ENCODE measurements around the gene FAM20C. TPM values are rescaled to one million over a fixed set of nuclear protein-coding genes. Genes with fewer than 3 reads are reported as not detected.

The FAM20C gene
- total RNA-seq, 1 experiment from 2014 or later = 6.1 TPM

- no peak overlapping the region for H3K4me3 ChIP-seq
- no peaks in the 10 kb centered on the region for H3K9me3 ChIP-seq (replicated peaks)
- H3K36me3 ChIP-seq = no peaks in the 10 kb centered on the region
- H3K27me3 ChIP-seq = peaks cover 5% of the 10 kb centered on the region; the same call in 1 of the 2 replicates
- peaks cover 9% of the 10 kb centered on the region for H3K4me1 ChIP-seq
- H3K27ac ChIP-seq = no peak overlapping the region
- DNase-seq = no peak
Measured at GRCh38 chr7:164882-165660, 27.3 kb upstream of the FAM20C start.

GRCh38 chr7:165661-166337 is 26.6 kb upstream of the FAM20C start:
- Histone ChIP-seq H3K9me3 (replicated peaks) (no peaks in the 10 kb centered on the region), H3K36me3 (no peaks in the 10 kb centered on the region), H3K4me3 (no peak overlapping the region), H3K27ac (no peak overlapping the region), H3K4me1 (peaks cover 4% of the 10 kb centered on the region), H3K27me3 (peaks cover 5% of the 10 kb centered on the region; the same call in 1 of the 2 replicates)
- DNase-seq = no peak

DNA sequence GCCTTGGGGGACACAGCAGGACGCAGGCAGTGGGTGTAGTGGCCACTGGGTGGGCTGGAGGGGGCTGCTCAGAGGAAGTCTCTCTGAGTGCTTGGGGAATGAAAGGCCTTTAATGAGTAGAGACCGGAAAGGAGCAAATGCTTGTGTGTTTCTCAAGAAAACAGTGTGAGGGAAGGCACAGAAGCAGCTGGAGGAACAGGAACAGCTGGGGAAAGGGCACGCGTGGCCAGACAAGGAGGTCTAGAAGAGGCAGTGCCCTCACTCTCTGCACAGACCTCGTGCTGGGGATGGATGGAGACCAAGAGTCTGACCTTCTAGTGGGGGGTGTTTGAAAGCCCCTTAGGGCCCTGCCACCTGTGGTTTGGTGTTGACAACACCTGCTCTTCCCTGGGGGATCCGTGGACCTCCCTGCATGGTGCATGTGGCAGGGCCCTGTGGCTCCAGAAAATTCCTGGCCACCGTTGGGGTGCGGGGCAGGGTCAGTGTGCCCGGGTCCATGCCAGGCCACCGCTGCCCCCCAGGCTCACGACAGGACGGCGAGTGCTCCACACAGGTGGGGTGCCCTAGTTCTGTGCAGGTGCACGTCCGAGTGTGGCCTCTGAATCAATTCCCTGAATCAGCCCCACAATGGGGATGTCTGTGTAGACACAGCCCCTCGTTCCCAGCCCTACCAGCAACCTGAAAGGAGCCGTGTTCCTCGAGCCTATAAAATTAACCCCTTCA is 25.9 kb upstream of the FAM20C start:
- peak in 1 of 2 experiments; percentile 50 for DNase-seq
- H3K4me1 ChIP-seq = peaks cover 4% of the 10 kb centered on the region
- peaks cover 5% of the 10 kb centered on the region; the same call in 1 of the 2 replicates for H3K27me3 ChIP-seq
- H3K4me3 ChIP-seq = no peak overlapping the region
- no peaks in the 10 kb centered on the region for H3K9me3 ChIP-seq (replicated peaks)
- H3K36me3 ChIP-seq = no peaks in the 10 kb centered on the region
- no peak overlapping the region for H3K27ac ChIP-seq

- no peaks in the 10 kb centered on the region for H3K36me3 ChIP-seq
- DNase-seq = no peak
- H3K4me1 ChIP-seq = peaks cover 4% of the 10 kb centered on the region
- peaks cover 5% of the 10 kb centered on the region; the same call in 1 of the 2 replicates for H3K27me3 ChIP-seq
- no peak overlapping the region for H3K27ac ChIP-seq
- no peaks in the 10 kb centered on the region for H3K9me3 ChIP-seq (replicated peaks)
- no peak overlapping the region for H3K4me3 ChIP-seq
Measured at GRCh38 chr7:167090-167855, 25.1 kb upstream of the FAM20C start.

DNA sequence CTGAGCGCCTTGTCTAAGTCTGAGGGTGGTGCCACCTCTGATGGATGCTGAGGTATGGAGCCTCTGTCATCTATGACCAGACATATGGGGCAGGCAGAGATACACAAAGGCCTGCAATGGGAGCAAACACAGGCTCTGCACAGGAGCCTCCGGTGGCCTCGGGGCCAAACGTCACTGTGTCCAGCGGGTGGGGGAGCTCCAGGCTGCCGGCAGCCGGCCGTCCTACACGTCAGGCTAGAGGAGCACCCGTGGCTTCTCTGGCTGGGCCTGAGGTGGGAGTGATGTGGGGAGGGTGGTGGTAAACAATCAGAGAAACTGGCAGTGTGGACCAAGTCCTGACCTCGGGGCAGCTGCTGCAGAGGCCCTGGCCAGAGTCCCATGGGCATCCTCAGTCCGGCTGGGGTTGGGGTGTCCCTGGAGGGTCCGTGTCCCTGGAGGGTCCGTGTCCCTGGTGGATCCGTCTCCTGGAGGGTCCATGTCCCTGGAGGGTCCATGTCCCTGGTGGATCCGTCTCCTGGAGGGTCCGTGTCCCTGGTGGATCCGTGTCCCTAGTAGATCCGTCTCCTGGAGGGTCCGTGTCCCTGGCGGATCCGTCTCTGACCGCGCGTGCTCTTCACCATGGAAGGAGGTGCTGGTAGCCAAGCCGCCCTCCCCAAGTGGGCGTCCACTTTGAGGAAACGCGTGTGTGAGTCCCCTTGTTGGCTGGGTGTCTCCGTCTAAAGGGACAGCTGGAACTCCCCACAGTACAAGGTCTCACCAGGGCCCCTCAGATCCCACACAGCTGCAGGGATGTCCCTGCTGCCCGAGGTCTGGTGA is 24.2 kb upstream of the FAM20C start:
- Histone ChIP-seq H3K27ac (no peak overlapping the region), H3K27me3 (no peaks in the 10 kb centered on the region; the same call in 1 of the 2 replicates), H3K4me3 (no peak overlapping the region), H3K9me3 (replicated peaks) (no peaks in the 10 kb centered on the region), H3K36me3 (no peaks in the 10 kb centered on the region), H3K4me1 (peaks cover 4% of the 10 kb centered on the region)
- DNase-seq = no peak

DNA sequence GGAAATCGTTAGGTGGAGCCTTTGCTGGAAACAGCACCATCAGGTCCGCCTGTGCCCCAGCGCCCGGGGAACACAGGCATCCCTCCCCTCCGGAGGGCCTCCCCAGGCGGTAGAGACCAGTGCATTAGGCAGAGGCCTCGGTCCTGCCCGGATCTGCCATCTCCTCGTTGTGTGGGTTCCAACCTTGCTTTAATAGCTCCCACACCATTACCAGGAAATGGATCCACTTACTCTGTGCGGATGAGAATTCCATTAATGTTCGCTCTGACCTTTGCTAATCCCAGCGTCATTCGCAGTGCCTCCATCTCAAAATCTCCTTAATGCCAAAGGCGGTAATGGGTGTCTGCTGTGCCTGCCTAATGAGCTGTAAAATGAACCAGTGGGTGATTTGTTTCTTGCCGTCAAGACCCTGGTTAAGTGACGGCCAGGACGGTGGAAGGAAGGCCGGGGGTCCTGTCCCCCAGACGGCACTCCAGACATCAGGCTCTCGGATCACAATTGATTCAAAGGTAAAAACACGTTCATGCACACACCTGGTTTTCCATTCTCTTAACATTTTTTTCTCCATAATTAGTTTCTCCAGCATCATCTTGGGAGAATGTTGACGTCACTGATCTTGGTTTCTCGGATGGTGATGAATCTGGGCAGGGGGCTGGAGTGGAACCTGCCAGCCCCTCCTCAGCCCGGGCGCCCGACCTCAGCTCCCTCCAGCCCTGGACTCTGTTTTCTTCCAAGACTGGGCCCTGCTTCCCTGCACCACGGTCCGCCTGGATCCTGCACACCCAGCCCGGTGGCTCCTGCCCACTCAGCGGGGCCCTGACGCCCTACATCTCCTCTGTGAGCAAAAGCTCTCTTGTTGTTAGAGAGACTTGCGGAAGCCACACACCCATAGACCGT is 22.8 kb upstream of the FAM20C start:
- DNase-seq = no peak
- Histone ChIP-seq H3K4me1 (peaks cover 4% of the 10 kb centered on the region), H3K27ac (no peak overlapping the region), H3K27me3 (no peaks in the 10 kb centered on the region; the same call in 1 of the 2 replicates), H3K4me3 (no peak overlapping the region), H3K36me3 (no peaks in the 10 kb centered on the region), H3K9me3 (replicated peaks) (no peaks in the 10 kb centered on the region)

GRCh38 chr7:170551-171363 is 21.6 kb upstream of the FAM20C start:
- Histone ChIP-seq H3K4me1 (peaks cover 4% of the 10 kb centered on the region), H3K36me3 (no peaks in the 10 kb centered on the region), H3K4me3 (no peak overlapping the region), H3K27ac (no peak overlapping the region), H3K27me3 (no peaks in the 10 kb centered on the region; the same call in 1 of the 2 replicates), H3K9me3 (replicated peaks) (no peaks in the 10 kb centered on the region)
- DNase-seq = no peak

DNA sequence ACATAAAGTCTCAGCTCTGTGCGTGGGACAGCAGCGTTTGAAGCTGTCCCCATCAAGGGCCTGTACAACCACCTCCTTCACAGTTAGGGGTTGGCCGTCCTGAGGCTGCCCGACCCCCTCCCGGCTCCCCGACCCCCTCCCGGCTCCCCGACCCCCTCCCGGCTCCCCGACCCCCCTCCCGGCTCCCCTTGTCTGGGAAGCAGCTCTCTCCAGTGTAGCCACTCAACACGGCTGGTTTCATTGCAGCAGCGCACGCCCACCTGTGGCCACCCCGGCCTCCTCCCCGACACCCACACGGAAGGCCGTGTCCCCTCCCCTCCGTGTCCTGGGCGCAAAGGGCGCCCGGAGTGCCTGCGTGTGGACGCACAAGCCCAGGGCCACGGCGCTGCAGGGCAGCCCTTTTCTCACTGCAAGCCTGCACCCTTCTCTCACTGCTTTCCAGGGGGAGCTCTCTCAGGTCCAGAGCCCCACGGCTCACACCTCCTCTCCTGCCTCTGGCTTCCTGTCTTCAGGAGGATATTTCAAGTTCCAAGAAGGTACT is 20.9 kb upstream of the FAM20C start:
- H3K27ac ChIP-seq = no peak overlapping the region
- no peak overlapping the region for H3K4me3 ChIP-seq
- H3K9me3 ChIP-seq (replicated peaks) = no peaks in the 10 kb centered on the region
- no peaks in the 10 kb centered on the region; the same call in 1 of the 2 replicates for H3K27me3 ChIP-seq
- H3K4me1 ChIP-seq = peaks cover under 1% of the 10 kb centered on the region; the same call in 1 of the 2 replicates
- H3K36me3 ChIP-seq = no peaks in the 10 kb centered on the region
- DNase-seq = no peak

DNA sequence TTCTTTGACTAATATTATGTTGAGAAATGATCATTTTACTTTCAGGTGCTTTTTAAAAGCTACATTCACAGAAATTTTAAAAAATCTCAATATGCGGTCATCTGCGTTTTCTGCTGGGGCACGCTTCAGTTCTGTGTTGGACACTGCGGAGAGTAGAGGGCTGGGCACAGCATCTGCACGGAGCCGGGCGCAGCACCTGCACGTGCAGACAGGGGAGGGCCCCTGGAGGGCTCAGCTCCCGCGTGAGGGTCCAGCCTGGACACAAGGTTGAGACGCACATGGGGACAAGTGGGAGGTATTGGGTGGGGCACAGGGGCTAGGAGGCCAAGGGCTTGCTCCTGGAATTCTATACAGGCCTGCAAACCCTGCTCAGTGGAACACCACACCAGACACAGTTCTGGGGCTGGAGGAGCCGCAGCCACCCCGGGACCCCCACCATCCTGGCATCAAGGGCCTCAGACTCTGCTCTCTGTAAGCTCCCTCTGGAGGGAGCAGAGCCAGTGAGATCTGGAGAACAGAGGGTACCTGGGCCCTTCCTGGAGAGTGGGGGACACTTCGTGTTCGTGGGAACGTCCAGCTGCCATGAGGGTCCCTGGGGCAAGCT is 20.4 kb upstream of the FAM20C start:
- H3K4me1 ChIP-seq = no peaks in the 10 kb centered on the region
- H3K27me3 ChIP-seq = no peaks in the 10 kb centered on the region; the same call in 1 of the 2 replicates
- no peak for DNase-seq
- H3K9me3 ChIP-seq (replicated peaks) = no peaks in the 10 kb centered on the region
- H3K27ac ChIP-seq = no peak overlapping the region
- no peak overlapping the region for H3K4me3 ChIP-seq
- no peaks in the 10 kb centered on the region for H3K36me3 ChIP-seq

- Histone ChIP-seq H3K4me3 (no peak overlapping the region), H3K9me3 (replicated peaks) (no peaks in the 10 kb centered on the region), H3K27ac (no peak overlapping the region), H3K36me3 (no peaks in the 10 kb centered on the region), H3K27me3 (no peaks in the 10 kb centered on the region), H3K4me1 (no peaks in the 10 kb centered on the region)
- DNase-seq = no peak
Measured at GRCh38 chr7:173209-173918, 19.0 kb upstream of the FAM20C start.

DNA sequence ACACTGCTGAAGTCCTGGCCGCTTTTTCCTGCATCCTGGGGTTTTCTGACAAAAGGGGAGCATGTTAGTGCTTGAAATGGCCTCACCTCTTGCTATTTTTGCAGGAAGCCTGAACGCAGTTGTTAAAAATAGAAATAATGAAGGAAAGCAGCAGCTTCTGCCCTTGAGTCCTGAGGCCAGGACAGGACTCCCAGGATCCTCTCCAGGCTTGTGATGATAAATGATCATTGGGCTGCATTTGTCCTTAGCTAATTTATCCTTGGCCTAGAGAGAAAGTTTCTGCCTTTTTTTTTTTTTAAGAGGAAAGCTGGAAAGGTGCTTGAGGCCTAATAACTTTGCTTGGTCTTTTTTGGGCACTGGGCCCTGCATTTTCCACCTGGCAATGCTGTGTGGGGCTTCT is 17.7 kb upstream of the FAM20C start:
- DNase-seq = no peak
- no peaks in the 10 kb centered on the region for H3K9me3 ChIP-seq (replicated peaks)
- H3K4me1 ChIP-seq = no peaks in the 10 kb centered on the region
- no peaks in the 10 kb centered on the region for H3K27me3 ChIP-seq
- no peak overlapping the region for H3K4me3 ChIP-seq
- H3K36me3 ChIP-seq = no peaks in the 10 kb centered on the region
- no peak overlapping the region for H3K27ac ChIP-seq
